Liver (tissue), 9 donors: Measurements from ENCODE around the gene SRP14. TPM values are rescaled to one million over a fixed set of nuclear protein-coding genes. Genes with fewer than 3 reads are reported as not detected.

Source experiments
- DNase-seq: peaks from one replicate; pipeline ENCODE4 v3.0.0-alpha.2; 2017; ENCODE audit warnings: low spot score
- H3K27ac ChIP-seq, 2 donors: one replicate each; pipeline ENCODE4 v1.7.0; 2013; ENCODE audit warnings: inconsistent platforms in 2 of 2, low read length in 2 of 2, control low read depth in 1 of 2, low read depth in 1 of 2, mild to moderate bottlenecking in 1 of 2
- H3K27me3 ChIP-seq, 4 donors: one replicate each; pipeline versions ENCODE4 v1.6.1 to v1.7.0; 2013; ENCODE audit warnings: low read length in 3 of 4, inconsistent platforms in 1 of 4, mild to moderate bottlenecking in 1 of 4, moderate library complexity in 1 of 4; ENCODE audit not compliant: control insufficient read depth in 4 of 4, insufficient read depth in 4 of 4
- H3K36me3 ChIP-seq, 4 donors: one replicate each; pipeline versions ENCODE4 v1.6.1 to v1.7.0; 2013; ENCODE audit warnings: low read length in 3 of 4, mild to moderate bottlenecking in 3 of 4, low read depth in 1 of 4, moderate library complexity in 1 of 4; ENCODE audit not compliant: control insufficient read depth in 4 of 4, insufficient read depth in 3 of 4
- H3K4me1 ChIP-seq, 4 donors: one replicate each; pipeline versions ENCODE4 v1.6.1 to v1.7.0; 2013; ENCODE audit warnings: low read length in 3 of 4, mild to moderate bottlenecking in 3 of 4, moderate library complexity in 1 of 4; ENCODE audit not compliant: control insufficient read depth in 4 of 4, insufficient read depth in 4 of 4
- H3K4me3 ChIP-seq, 3 donors: one replicate each; pipeline versions ENCODE4 v1.6.1 to v1.7.0; 2013; ENCODE audit warnings: low read length in 3 of 3, control low read depth in 1 of 3, low read depth in 1 of 3, mild to moderate bottlenecking in 1 of 3
- H3K9ac ChIP-seq, 2 donors: one replicate each; pipeline ENCODE4 v1.7.0; 2013; ENCODE audit warnings: low read length in 2 of 2, mild to moderate bottlenecking in 2 of 2, moderate library complexity in 2 of 2, control low read depth in 1 of 2, low read depth in 1 of 2
- H3K9me3 ChIP-seq, 4 donors: one replicate each; pipeline versions ENCODE4 v1.6.1 to v1.7.0; 2013; ENCODE audit warnings: low read length in 3 of 4; ENCODE audit not compliant: control insufficient read depth in 4 of 4
- EGR1 ChIP-seq, 2 donors: IDR thresholded peaks; 2 replicates each; pipeline ENCODE4 v1.6.1; 2016 to 2018; ENCODE audit warnings: antibody characterized with exemption in 2 of 2, low read depth in 2 of 2
- FOXA1 ChIP-seq: IDR thresholded peaks from 2 replicates; pipeline ENCODE4 v1.6.1; 2016; ENCODE audit warnings: antibody characterized with exemption
- GABPA ChIP-seq, 2 donors: IDR thresholded peaks in 1 of 2; conservative IDR thresholded peaks in 1 of 2; 2 replicates each; pipeline ENCODE4 v1.6.1; 2016; ENCODE audit warnings: antibody characterized with exemption in 2 of 2, mild to moderate bottlenecking in 1 of 2, moderate library complexity in 1 of 2
- JUND ChIP-seq, 2 donors: IDR thresholded peaks; 2 replicates each; pipeline ENCODE4 v1.6.1; 2016; ENCODE audit warnings: antibody characterized with exemption in 2 of 2
- NR2F2 ChIP-seq: IDR thresholded peaks from 2 replicates; pipeline ENCODE4 v1.6.1; 2016; ENCODE audit warnings: antibody characterized with exemption
- RXRA ChIP-seq, 2 donors: IDR thresholded peaks; 2 replicates each; pipeline ENCODE4 v1.6.1; 2017 to 2018; ENCODE audit warnings: antibody characterized with exemption in 2 of 2, mild to moderate bottlenecking in 1 of 2
- SP1 ChIP-seq: IDR thresholded peaks from 2 replicates; pipeline ENCODE4 v1.6.1; 2018; ENCODE audit warnings: antibody characterized with exemption, mild to moderate bottlenecking
- TAF1 ChIP-seq: conservative IDR thresholded peaks from 2 replicates; pipeline ENCODE4 v1.6.1; 2016; ENCODE audit warnings: antibody characterized with exemption, mild to moderate bottlenecking
- YY1 ChIP-seq: IDR thresholded peaks from 2 replicates; pipeline ENCODE4 v1.6.1; 2016; ENCODE audit warnings: antibody characterized with exemption, mild to moderate bottlenecking
- WGBS: extraction: QIAGEN DNeasy Blood & Tissue Kit; methylation state at CpG from one replicate; pipeline ENCODE4 v1.1.7; 2013; 5-methylcytosine and 5-hydroxymethylcytosine counted together
- polyA plus RNA-seq, 2 donors: library from polyadenylated mRNA; stranded (reverse) in 1 of 2; unstranded in 1 of 2; fragments of 200-250 nt in 1 of 2; fragments of >200 nt in 1 of 2; fragmentation: Nextera tagmentation in 1 of 2; extraction: Ambion mirVana in 1 of 2; gene quantifications; one replicate each; pipeline versions ENCODE4 v1.2.1 to v1.2.3, GENCODE V29; 2013 to 2015
- total RNA-seq, 2 donors: library from RNA; depleted of rRNA; stranded (reverse); fragments of >200 nt; gene quantifications; one replicate each; pipeline ENCODE4 v1.2.3, GENCODE V29; 2014
- TF ChIP-seq, protein P1 (sequence below): IDR thresholded peaks from 2 replicates; pipeline ENCODE4 v1.6.1; 2016; ENCODE audit warnings: antibody characterized with exemption, mild to moderate bottlenecking
- TF ChIP-seq, protein P2 (sequence below): IDR thresholded peaks from 2 replicates; pipeline ENCODE4 v1.6.1; 2016; ENCODE audit warnings: antibody characterized with exemption
- TF ChIP-seq, protein P3 (sequence below): fragments of 150-350 bp; IDR thresholded peaks from 2 replicates; pipeline ENCODE4 v1.5.1; 2017; ENCODE audit warnings: improper control_type of control experiment, low read depth, low read length; ENCODE audit not compliant: missing input control
- TF ChIP-seq, protein P4 (sequence below): IDR thresholded peaks from 2 replicates; pipeline ENCODE4 v1.6.1; 2016; ENCODE audit warnings: antibody characterized with exemption
- donor health status: healthy.
- donor health status: healthy.
- donor health status: healthy.
- donor health status: healthy.
- donor health status: healthy.

Gene SRP14, protein sequence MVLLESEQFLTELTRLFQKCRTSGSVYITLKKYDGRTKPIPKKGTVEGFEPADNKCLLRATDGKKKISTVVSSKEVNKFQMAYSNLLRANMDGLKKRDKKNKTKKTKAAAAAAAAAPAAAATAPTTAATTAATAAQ
- total RNA-seq: 10 to 100 TPM; 67.2 to 84.9 TPM
- 100 to 1,000 TPM; 146 to 357 TPM for polyA plus RNA-seq

DNA sequence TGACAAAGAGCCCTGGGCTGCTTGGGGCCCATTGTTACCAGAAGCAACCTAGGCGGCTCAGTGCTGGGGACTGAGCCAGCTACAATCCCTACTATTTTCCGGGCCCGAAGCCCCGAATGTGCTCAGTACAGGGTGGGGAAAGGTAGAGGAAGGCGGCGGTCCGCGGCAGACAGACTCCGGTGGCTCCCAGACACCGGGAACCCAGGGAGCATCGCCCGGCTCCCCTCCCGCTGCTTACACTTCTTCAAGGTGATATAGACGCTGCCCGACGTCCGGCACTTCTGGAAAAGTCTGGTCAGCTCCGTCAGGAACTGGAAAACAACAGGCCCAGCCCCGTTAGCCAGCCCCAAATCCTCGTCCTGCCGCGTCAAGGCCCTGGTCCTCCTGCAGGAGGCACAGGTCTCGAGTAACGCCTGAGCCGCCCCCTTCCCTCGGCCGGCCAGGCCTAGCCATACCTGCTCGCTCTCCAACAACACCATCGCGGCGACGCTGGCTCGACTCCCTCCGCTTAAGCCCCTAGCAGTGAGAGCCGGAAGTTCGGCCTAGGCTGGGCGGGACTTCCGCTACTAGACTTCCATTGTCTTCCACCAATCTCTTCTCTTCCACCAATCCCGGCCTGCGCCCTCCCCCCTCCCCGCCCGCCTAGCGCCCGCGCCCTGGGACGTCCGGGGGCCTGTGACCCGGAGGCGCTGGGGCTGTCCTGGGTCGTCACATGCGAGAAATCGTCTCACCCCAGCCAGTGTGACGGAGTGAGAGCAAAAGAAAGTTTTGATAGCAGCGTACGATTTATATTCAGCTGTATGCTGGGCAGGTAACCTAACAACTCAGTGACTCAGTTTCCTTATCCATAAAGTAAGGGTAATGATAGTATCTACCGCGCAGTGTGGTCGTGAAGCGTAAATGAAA is at the start of gene SRP14:
SRP14 (minus strand) TSS at position 544 of the 906 bp plus-strand sequence; CDS start at position 479, 65 bp downstream.
- H3K27ac ChIP-seq: peak within 1 kb of the TSS; percentile 98 to 99
- H3K9me3 ChIP-seq: no peaks in the 10 kb centered on the region
- WGBS: under 1% methylated on average over 59 of the region's 59 CpGs
- H3K4me1 ChIP-seq: peaks cover 11 to 33% (median 29%) of the 10 kb centered on the region in 4 donors
- DNase-seq: peak; percentile 92
- H3K27me3 ChIP-seq: no peaks in the 10 kb centered on the region
- peak within 1 kb of the TSS; percentile 87 to 99 (median 97) for H3K4me3 ChIP-seq
- H3K36me3 ChIP-seq: peaks cover 10 to 31% (median 28%) of the 10 kb centered on the region in 4 donors
- TF ChIP-seq, protein P1, sequence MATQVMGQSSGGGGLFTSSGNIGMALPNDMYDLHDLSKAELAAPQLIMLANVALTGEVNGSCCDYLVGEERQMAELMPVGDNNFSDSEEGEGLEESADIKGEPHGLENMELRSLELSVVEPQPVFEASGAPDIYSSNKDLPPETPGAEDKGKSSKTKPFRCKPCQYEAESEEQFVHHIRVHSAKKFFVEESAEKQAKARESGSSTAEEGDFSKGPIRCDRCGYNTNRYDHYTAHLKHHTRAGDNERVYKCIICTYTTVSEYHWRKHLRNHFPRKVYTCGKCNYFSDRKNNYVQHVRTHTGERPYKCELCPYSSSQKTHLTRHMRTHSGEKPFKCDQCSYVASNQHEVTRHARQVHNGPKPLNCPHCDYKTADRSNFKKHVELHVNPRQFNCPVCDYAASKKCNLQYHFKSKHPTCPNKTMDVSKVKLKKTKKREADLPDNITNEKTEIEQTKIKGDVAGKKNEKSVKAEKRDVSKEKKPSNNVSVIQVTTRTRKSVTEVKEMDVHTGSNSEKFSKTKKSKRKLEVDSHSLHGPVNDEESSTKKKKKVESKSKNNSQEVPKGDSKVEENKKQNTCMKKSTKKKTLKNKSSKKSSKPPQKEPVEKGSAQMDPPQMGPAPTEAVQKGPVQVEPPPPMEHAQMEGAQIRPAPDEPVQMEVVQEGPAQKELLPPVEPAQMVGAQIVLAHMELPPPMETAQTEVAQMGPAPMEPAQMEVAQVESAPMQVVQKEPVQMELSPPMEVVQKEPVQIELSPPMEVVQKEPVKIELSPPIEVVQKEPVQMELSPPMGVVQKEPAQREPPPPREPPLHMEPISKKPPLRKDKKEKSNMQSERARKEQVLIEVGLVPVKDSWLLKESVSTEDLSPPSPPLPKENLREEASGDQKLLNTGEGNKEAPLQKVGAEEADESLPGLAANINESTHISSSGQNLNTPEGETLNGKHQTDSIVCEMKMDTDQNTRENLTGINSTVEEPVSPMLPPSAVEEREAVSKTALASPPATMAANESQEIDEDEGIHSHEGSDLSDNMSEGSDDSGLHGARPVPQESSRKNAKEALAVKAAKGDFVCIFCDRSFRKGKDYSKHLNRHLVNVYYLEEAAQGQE: peak; percentile 51
- TF ChIP-seq JUND (IDR thresholded peaks at IDR 0.05) (no peak), RXRA (IDR thresholded peaks at IDR 0.05) (peak; percentile 47 to 57), FOXA1 (no peak), YY1 (peak; percentile 74), GABPA (IDR thresholded peaks at IDR 0.05 in 1 of 2, conservative IDR thresholded peaks at IDR 0.05 in 1 of 2) (peak; percentile 96 to 98), SP1 (peak; percentile 60), NR2F2 (peak; percentile 71), TAF1 (no peak), EGR1 (IDR thresholded peaks at IDR 0.05; ENCODE audit: low read depth in 2 of 2) (peak in 1 of 2 donors; percentile 19)
- TF ChIP-seq, protein P2, sequence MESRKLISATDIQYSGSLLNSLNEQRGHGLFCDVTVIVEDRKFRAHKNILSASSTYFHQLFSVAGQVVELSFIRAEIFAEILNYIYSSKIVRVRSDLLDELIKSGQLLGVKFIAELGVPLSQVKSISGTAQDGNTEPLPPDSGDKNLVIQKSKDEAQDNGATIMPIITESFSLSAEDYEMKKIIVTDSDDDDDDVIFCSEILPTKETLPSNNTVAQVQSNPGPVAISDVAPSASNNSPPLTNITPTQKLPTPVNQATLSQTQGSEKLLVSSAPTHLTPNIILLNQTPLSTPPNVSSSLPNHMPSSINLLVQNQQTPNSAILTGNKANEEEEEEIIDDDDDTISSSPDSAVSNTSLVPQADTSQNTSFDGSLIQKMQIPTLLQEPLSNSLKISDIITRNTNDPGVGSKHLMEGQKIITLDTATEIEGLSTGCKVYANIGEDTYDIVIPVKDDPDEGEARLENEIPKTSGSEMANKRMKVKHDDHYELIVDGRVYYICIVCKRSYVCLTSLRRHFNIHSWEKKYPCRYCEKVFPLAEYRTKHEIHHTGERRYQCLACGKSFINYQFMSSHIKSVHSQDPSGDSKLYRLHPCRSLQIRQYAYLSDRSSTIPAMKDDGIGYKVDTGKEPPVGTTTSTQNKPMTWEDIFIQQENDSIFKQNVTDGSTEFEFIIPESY: peak; percentile 21
- TF ChIP-seq, protein P3, sequence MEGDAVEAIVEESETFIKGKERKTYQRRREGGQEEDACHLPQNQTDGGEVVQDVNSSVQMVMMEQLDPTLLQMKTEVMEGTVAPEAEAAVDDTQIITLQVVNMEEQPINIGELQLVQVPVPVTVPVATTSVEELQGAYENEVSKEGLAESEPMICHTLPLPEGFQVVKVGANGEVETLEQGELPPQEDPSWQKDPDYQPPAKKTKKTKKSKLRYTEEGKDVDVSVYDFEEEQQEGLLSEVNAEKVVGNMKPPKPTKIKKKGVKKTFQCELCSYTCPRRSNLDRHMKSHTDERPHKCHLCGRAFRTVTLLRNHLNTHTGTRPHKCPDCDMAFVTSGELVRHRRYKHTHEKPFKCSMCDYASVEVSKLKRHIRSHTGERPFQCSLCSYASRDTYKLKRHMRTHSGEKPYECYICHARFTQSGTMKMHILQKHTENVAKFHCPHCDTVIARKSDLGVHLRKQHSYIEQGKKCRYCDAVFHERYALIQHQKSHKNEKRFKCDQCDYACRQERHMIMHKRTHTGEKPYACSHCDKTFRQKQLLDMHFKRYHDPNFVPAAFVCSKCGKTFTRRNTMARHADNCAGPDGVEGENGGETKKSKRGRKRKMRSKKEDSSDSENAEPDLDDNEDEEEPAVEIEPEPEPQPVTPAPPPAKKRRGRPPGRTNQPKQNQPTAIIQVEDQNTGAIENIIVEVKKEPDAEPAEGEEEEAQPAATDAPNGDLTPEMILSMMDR: peak; percentile 34
- TF ChIP-seq, protein P4, sequence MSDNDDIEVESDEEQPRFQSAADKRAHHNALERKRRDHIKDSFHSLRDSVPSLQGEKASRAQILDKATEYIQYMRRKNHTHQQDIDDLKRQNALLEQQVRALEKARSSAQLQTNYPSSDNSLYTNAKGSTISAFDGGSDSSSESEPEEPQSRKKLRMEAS: peak; percentile 40
- peak within 1 kb of the TSS; percentile 91 to 99 for H3K9ac ChIP-seq
